HG03432 (cell line): Measurements from ENCODE around the gene ZNF362.

Source experiments
- ATAC-seq: cut with Tn5 transposase; IDR thresholded peaks from one replicate; pipeline ENCODE4 v1.9.1; 2021; ENCODE audit warnings: mild to moderate bottlenecking, moderate library complexity; ENCODE audit not compliant: unreplicated experiment

Gene ZNF362

GRCh38 chr1:33244143-33244808, 12.0 kb upstream of the ZNF362 start:
- no peak for ATAC-seq

DNA sequence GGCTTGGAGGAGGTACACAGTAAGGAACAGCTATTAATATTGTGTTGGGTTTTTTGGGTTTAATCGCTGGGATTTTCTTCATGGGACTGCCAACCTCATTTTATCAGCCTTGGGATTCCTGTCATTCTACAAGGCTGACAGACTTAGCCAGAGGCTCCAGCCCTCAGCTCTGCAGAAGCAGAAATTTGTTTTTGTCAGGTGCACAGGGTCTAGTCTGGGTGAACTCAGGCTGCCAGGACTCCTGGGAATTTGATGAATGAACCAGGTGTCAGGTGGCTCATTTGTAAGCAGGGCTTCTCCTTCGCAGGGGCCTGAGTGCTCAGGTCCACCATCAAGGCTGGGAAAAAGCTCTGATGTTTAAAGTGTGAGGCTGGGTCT, 11.5 kb upstream of the ZNF362 start:
- no peak for ATAC-seq

GRCh38 chr1:33246171-33246570, 10.1 kb upstream of the ZNF362 start:
- ATAC-seq = no peak

- ATAC-seq = no peak
Observed at GRCh38 chr1:33247545-33247944, 8.7 kb upstream of the ZNF362 start.

DNA sequence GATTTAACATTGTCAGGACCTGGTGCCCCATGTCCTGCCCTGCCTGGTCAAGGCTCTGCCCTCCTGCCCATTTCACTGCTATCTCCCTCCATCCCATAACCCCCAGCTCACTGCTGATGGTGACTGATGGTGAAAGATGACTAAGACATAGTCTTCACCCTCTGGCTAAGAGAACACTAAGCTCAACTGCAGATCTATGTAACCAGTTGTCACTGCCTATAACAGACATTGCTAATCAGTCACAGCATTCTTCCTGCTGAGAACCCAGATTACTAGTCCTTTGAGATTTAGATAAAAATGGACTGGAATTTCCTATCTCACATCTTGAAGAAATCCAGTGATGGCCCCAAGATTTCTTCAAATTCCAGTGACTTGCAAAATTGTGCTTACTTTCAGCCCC, 8.0 kb upstream of the ZNF362 start:
- ATAC-seq = no peak

- no peak for ATAC-seq
Observed at GRCh38 chr1:33249422-33249821, 6.9 kb upstream of the ZNF362 start.

DNA sequence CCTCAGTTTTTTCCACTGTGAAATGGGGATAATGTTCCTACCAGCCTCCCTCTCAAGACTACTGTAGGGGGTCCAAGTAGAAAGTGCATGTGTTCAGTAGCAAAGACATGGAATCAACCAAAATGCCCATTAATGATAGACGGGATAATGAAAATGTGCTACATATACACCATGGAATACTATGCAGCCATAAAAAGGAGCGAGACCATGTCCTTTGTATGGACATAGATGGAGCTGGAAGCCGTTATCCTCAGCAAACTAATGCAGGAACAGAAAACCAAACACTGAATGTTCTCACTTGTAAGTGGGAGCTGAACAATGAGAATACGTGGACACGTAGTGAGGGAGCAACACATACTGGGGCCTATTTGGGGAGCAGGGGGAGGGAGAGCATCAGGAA, 6.1 kb upstream of the ZNF362 start:
- ATAC-seq = no peak

GRCh38 chr1:33250724-33251123, 5.6 kb upstream of the ZNF362 start:
- no peak for ATAC-seq

- ATAC-seq = no peak
Observed at GRCh38 chr1:33254491-33254890, 1.8 kb upstream of the ZNF362 start.

DNA sequence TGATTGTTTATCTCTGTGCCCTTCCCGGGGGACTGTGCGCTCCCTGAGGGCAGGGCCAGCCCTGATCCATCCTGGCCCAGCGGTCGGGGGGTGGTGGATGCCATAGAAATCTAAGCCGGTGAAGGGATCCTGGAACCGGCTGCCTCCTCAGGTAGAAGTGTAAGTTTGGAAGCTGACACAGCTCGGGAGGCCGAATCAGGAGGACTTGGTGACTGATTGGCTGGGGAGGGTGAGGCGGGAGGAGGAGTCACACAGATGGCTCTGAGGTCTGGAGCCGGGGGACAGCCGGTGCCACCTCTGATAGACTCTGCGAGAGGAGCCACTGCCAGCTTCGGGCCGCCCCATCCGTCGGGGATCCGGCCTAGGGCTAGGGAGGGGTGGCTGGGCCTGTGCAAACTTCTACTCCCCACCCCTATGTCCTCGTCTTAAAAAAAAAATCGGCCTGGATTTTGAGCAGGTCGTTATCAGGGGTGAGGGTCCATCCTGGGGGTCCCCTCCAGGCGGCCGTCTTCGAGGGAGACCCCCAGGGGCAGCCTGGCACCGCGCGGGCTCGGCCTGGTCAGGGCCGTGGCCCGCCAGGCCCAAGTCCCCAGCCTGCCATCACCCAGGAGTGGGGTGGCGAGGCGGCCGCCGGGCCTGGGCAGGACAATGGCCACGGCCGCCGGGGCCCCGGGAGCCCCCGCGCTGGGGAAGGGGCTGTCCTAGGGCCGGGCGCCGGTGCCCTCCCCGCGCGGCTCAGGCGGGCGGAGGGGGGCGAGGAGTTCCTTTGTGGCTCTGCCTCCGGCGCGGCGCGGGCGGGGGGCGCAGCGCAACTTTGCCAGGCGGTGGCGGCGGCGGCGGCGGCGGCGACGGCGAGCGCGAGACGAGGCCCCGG, 708 bp upstream of the ZNF362 start:
- peak; percentile 21 for ATAC-seq

- peak; percentile 12 for ATAC-seq
Observed at GRCh38 chr1:33256221-33256470, 146 bp upstream of the ZNF362 start.

GRCh38 chr1:33257207-33257771, 997 bp downstream of the ZNF362 start:
- ATAC-seq = no peak

DNA sequence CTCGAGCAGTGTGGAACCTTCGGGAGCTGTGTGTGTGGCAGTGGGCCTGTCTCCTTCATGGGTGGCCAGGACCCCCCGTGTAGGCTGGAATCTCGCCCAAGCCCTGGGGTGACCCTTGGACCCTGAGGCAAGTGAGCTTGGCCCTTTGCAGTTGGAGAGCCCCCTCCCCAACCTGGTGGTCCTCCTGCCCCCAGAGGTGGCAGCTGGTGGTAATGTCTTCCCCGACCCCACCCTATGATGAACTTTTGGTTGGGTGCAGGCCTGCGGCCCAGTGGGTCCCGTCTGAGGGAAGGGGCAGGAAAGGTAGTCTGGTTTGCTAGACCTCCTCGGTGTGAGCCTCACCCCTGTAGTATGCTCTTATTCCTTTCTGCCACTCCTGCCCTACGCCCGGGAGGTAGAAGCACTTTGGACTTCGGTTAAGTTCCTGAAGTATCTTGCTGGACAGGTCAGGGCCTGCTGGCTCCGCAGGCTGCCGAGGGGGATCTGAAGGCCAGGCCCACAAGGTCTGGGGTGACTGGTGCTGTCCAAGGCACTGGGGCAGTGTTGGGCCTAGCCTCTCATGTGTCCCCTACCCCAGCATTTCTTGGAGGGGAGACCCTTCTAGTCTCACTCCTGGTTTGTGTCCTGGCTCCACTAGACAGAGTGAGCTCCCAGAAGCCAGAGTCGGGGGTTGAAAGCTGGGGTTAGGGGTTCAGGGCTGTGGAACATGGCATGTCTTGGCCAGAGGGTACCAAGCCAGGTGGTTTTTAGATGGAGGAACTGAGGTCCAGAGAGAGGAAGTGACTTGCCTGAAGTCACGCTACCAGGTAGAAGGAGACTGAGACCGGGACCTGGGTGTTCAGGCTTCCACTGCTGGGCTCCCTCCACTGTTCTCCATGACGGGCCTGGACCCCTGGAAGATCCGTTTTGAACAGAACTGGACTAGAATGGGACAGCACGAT, 1.8 kb downstream of the ZNF362 start:
- ATAC-seq = no peak

DNA sequence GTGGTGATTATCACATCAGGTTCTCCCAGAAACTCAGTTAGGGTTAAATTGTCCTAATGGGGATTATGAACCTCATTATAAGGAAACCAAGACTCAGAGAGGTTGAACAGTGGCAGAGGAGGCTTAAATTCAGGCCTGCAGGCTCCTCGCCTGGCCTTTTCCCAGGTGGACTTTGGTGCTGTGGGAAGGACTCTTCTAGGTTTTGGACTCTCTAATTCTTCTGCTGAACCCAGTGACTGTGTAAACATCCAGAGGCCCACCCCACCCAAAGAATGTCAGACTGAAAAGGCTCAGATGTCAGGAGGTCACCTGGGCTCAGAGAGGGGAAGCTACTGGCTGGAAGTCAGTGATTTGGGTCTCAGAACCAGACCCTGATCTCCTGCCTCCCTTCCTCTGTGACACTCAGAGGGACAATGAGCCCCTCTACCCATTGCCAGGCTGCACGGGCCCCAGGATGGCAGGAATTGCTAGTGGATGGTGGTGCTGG, 2.5 kb downstream of the ZNF362 start:
- no peak for ATAC-seq

GRCh38 chr1:33259879-33260278, 3.6 kb downstream of the ZNF362 start:
- ATAC-seq = no peak

GRCh38 chr1:33260439-33260838, 4.1 kb downstream of the ZNF362 start:
- ATAC-seq = no peak

- ATAC-seq = no peak
Observed at GRCh38 chr1:33261344-33261743, 5.1 kb downstream of the ZNF362 start.

DNA sequence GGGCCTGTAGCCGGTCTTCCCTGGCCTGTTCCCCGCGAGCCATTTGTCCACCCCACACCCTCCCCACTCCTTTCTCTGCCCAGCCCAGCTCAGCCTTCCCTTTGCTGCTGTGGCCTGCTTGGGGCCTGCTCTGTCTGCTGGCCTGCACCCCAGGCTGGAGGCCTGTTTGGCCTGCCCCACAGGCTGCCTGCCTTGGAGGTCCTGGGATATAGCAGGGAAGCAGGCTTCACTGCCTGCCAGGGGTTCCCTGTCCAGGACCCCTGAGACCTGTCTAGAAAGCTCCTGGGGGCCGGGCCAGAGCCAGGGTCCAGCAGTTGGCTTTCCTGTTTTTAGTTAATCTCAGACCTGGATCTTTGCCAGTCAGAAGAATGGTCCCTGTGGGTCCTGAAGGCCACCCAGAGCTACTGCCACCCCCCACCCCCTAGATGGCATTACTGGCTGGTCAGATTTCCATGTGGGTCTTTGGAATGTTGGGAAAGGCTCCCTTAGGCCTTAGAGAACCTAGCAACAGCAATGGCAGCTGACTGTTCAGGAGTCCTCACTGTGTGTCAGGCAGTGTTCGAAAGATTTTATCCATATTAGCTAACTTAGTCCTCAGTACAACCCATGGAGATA, 7.7 kb downstream of the ZNF362 start:
- no peak for ATAC-seq

DNA sequence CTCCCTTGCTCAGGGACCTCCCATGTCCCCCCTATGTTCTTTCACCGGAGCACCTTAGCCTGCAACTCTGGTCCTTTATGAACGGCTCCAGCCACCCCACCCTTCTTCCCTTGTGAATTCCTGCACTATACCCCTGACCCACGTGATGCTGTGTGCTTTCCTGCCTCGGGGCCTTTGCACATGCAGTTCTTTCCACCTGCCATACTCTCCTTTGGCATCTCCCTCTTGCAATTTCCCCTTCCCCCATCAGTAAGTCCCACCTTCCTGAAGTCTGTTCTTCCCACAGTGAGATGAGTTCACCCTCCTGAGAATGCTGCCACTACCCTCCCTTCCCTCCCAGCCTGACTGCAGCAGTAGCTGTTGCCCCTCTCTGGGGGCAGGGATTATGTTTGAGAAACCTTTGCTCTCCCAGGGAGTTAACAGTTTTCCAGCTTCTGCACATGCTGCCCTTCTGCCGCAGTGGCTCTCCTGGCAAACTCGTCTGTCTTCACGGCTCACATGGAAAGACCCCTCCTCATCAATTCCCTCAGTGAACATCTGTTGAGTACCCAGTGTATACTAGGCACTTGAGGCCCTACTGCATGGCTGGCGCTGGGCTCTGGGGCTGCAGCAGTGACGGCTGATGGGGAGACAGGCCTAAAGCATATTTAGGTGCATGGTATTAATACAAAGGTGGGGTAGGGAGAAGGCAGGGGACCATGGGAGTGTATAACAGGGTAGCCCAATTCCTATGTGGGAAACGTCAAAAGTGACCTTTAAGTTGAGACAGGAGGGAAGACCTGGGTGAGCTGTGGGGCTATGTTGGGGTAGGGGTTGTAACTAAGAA, 9.7 kb downstream of the ZNF362 start:
- no peak for ATAC-seq

- ATAC-seq = no peak
Observed at GRCh38 chr1:33266766-33267165, 10.5 kb downstream of the ZNF362 start.
